Body of pancreas (tissue), 4 donors: Measurements from ENCODE around the gene TRAF5.

ENCODE experiments used
- CTCF ChIP-seq, 7 experiments: fragments of 450-650 bp in 4 of 7; fragments of 200-600 bp in 3 of 7; sonication (generic) in 3 of 7; IDR thresholded peaks; one replicate each; pipeline ENCODE4 v1.5.1; 2016 to 2019; ENCODE audit warnings: antibody characterized with exemption in 7 of 7
- POLR2A ChIP-seq, 3 donors: fragments of 450-650 bp; IDR thresholded peaks; one replicate each; pipeline ENCODE4 v1.6.1; 2016; ENCODE audit warnings: antibody characterized with exemption in 3 of 3, mild to moderate bottlenecking in 2 of 3

- TF ChIP-seq POLR2A (IDR thresholded peaks at IDR 0.05) = no peak
- no peak for TF ChIP-seq CTCF (IDR thresholded peaks at IDR 0.05)
Measured at GRCh38 chr1:211326140-211326527, 499 bp upstream of the TRAF5 start.
